Measurements from ENCODE around the gene PTPRG.

- TF ChIP-seq CTCF (conservative IDR thresholded peaks at IDR 0.05; ENCODE audit: low read depth in 2 of 2) = no peak
- no peak for TF ChIP-seq EZH2 (IDR thresholded peaks at IDR 0.05; ENCODE audit: low read depth, unreplicated experiment)
- no peak for TF ChIP-seq POLR2AphosphoS5 (IDR thresholded peaks at IDR 0.05; ENCODE audit: low read depth)
- no peak for TF ChIP-seq STAT1 (IDR thresholded peaks at IDR 0.05; ENCODE audit: unreplicated experiment)
- TF ChIP-seq EZH2phosphoT487 (IDR thresholded peaks at IDR 0.05; ENCODE audit: unreplicated experiment) = no peak
- TF ChIP-seq REST (IDR thresholded peaks at IDR 0.05; ENCODE audit: unreplicated experiment) = no peak
- TF ChIP-seq JUNB (IDR thresholded peaks at IDR 0.05; ENCODE audit: unreplicated experiment) = no peak
- TF ChIP-seq ETS1 (IDR thresholded peaks at IDR 0.05) = no peak
- TF ChIP-seq ZNF331 (CRISPR knock-in tag; IDR thresholded peaks at IDR 0.05; ENCODE audit: low read depth) = no peak
- TF ChIP-seq NANOG (IDR thresholded peaks at IDR 0.05; ENCODE audit: borderline replicate concordance) = no peak
These were observed 394.9 kb downstream of the PTPRG start for GRCh38 chr3:61956236-61956635.

Measured in GM23338 (cell line).